H1 (cell line): ENCODE measurements around the gene CHD9. TPM values are rescaled to one million over a fixed set of nuclear protein-coding genes. Genes with fewer than 3 reads are reported as not detected.

Experiments used
- ASH2L ChIP-seq: fragments of 200-600, 300-600 bp; sonication (generic); IDR thresholded peaks from one replicate; pipeline ENCODE4 v1.7.1; 2017; ENCODE audit warnings: low read length
- CTCF ChIP-seq, 3 experiments: IDR thresholded peaks; 1 replicate in 2 of 3; 2 replicates in 1 of 3; pipeline versions ENCODE4 v1.5.1 to v1.6.1; 2011; ENCODE audit warnings: low read length in 3 of 3, mild to moderate bottlenecking in 3 of 3, inconsistent platforms in 2 of 3, low read depth in 1 of 3, moderate library complexity in 1 of 3; ENCODE audit not compliant: insufficient read depth in 1 of 3; ENCODE audit errors: control extremely low read depth in 1 of 3
- ZNF274 ChIP-seq: IDR thresholded peaks from 2 replicates; pipeline ENCODE4 v1.7.0; 2012; ENCODE audit warnings: low read length, borderline replicate concordance; ENCODE audit errors: extremely low read depth
- polyA plus RNA-seq, 7 experiments: library from polyadenylated mRNA; depleted of rRNA in 3 of 7; stranded (reverse) in 5 of 7; unstranded in 2 of 7; fragments of >200 nt in 5 of 7; fragments of 200-250 nt in 2 of 7; gene quantifications; 1 replicate in 5 of 7; 2 replicates in 1 of 7; 4 replicates in 1 of 7; pipeline versions ENCODE4 v1.2.1 to v1.2.3, GENCODE V29; 2011 to 2013; ENCODE audit warnings: missing spikeins in 2 of 7, mixed read lengths in 2 of 7
- total RNA-seq: library from RNA; stranded (reverse); fragmentation: NEBNext Ultra II Directional; extraction: Animal tissue kit (Norgen Biotek cat#: 25700); gene quantifications from 2 replicates; pipeline ENCODE4 v1.2.1, GENCODE V29; 2021
- TF ChIP-seq, protein P1 (sequence below): IDR thresholded peaks from 2 replicates; pipeline ENCODE4 v1.6.1; 2012; ENCODE audit warnings: inconsistent platforms

The CHD9 gene
- total and polyA plus RNA-seq, 2 of the 8 experiments (the other 6 are each of a cell fraction or from before 2014, with no cell fraction given): 9.9 to 32.4 TPM

- TF ChIP-seq, protein P1, sequence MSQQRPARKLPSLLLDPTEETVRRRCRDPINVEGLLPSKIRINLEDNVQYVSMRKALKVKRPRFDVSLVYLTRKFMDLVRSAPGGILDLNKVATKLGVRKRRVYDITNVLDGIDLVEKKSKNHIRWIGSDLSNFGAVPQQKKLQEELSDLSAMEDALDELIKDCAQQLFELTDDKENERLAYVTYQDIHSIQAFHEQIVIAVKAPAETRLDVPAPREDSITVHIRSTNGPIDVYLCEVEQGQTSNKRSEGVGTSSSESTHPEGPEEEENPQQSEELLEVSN: no peak
- no peak for TF ChIP-seq CTCF (IDR thresholded peaks at IDR 0.05; ENCODE audit: control extremely low read depth in 1 of 3, insufficient read depth in 1 of 3, low read depth in 1 of 3, low read length in 3 of 3)
- no peak for TF ChIP-seq ZNF274
- TF ChIP-seq ASH2L: no peak
These were observed 181.1 kb downstream of the CHD9 start (continued) for GRCh38 chr16:53235851-53236250.
